SU-DHL-6 (cell line): ENCODE data around the gene CPLX4.

Experiments
- EZH2phosphoT487 ChIP-seq: fragments of 200-600 bp; sonication (generic), shearing (Covaris generic); conservative IDR thresholded peaks from 2 replicates; pipeline ENCODE4 v1.6.1; 2018; ENCODE audit warnings: mild to moderate bottlenecking, antibody characterized with exemption, low read length, moderate library complexity, mixed read lengths
- TF ChIP-seq, protein P1 (sequence below): fragments of 200-600 bp; sonication (generic); IDR thresholded peaks from one replicate; pipeline ENCODE4 v1.5.1; 2017; ENCODE audit warnings: antibody characterized with exemption, mild to moderate bottlenecking, low read length, moderate library complexity; ENCODE audit not compliant: insufficient read depth, poor library complexity, severe bottlenecking

DNA sequence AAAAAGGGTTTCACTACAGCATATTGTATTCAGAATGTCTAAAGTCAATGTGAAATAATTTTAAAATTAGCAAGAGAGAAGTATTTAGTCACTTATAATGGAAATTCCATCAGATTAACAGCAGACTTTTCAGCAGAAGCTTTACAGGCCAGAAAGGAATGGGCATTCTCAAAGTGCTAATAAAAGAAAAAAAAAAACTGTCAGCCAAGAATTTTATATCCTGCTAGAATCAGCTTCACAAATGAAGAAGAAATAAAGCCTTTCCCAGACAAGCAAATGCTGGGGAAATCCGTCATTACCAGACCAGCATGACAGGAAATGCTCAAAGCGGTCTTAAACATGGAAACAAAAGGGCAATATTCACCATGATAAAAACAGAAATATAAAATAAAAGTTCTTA, 21.9 kb upstream of the CPLX4 start:
- TF ChIP-seq, protein P1, sequence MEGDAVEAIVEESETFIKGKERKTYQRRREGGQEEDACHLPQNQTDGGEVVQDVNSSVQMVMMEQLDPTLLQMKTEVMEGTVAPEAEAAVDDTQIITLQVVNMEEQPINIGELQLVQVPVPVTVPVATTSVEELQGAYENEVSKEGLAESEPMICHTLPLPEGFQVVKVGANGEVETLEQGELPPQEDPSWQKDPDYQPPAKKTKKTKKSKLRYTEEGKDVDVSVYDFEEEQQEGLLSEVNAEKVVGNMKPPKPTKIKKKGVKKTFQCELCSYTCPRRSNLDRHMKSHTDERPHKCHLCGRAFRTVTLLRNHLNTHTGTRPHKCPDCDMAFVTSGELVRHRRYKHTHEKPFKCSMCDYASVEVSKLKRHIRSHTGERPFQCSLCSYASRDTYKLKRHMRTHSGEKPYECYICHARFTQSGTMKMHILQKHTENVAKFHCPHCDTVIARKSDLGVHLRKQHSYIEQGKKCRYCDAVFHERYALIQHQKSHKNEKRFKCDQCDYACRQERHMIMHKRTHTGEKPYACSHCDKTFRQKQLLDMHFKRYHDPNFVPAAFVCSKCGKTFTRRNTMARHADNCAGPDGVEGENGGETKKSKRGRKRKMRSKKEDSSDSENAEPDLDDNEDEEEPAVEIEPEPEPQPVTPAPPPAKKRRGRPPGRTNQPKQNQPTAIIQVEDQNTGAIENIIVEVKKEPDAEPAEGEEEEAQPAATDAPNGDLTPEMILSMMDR: no peak
- no peak for TF ChIP-seq EZH2phosphoT487
